HepG2 (cell line): ENCODE data around the gene RGS19. TPM values are rescaled to one million over a fixed set of nuclear protein-coding genes. Genes with fewer than 3 reads are reported as not detected.

Experiments
- AHR ChIP-seq: IDR thresholded peaks from 2 replicates; pipeline ENCODE4 v1.6.1; 2018; ENCODE audit warnings: missing genetic modification reagents, missing compliant biosample characterization
- BORCS8-MEF2B ChIP-seq: sonication (generic); formaldehyde crosslinking; IDR thresholded peaks from 2 replicates; pipeline ENCODE4 v1.8.0; 2022; ENCODE audit warnings: mild to moderate bottlenecking, missing genetic modification reagents
- BRCA1 ChIP-seq: sonication (generic); formaldehyde crosslinking; IDR thresholded peaks from 2 replicates; pipeline ENCODE4 v1.4.0; 2020; ENCODE audit warnings: missing genetic modification reagents
- CCDC6 ChIP-seq: sonication (generic); formaldehyde crosslinking; IDR thresholded peaks from 2 replicates; pipeline ENCODE4 v1.8.1; 2022; ENCODE audit warnings: mild to moderate bottlenecking, missing genetic modification reagents, moderate library complexity
- HMG20A ChIP-seq: IDR thresholded peaks from 2 replicates; pipeline ENCODE4 v1.6.1; 2016; ENCODE audit warnings: borderline replicate concordance
- KDM3A ChIP-seq: IDR thresholded peaks from 2 replicates; pipeline ENCODE4 v1.6.1; 2018; ENCODE audit warnings: low read depth, missing compliant biosample characterization
- KLF16 ChIP-seq, 2 experiments: sonication (generic) in 1 of 2; formaldehyde crosslinking in 1 of 2; IDR thresholded peaks; 2 replicates each; pipeline versions ENCODE4 v1.6.1 to v1.8.0; 2016 to 2023; ENCODE audit warnings: missing genetic modification reagents in 2 of 2, missing compliant biosample characterization in 1 of 2
- SOX5 ChIP-seq: IDR thresholded peaks from 2 replicates; pipeline ENCODE4 v1.6.1; 2016; ENCODE audit warnings: borderline replicate concordance
- TCF7 ChIP-seq: sonication (generic); IDR thresholded peaks from 2 replicates; pipeline ENCODE4 v1.6.1; 2016; ENCODE audit warnings: antibody characterized with exemption, low read depth
- THAP11 ChIP-seq: IDR thresholded peaks from 2 replicates; pipeline ENCODE4 v1.6.1; 2016; ENCODE audit warnings: missing biosample characterization, missing genetic modification reagents
- ZNF282 ChIP-seq: fragments of 450-650 bp; IDR thresholded peaks from 2 replicates; pipeline ENCODE4 v1.6.1; 2018; ENCODE audit not compliant: partially characterized antibody
- ZNF550 ChIP-seq: sonication (generic); formaldehyde crosslinking; IDR thresholded peaks from 2 replicates; pipeline ENCODE4 v1.4.0; 2020; ENCODE audit warnings: mild to moderate bottlenecking, missing genetic modification reagents, borderline replicate concordance
- ZNF567 ChIP-seq: sonication (generic); formaldehyde crosslinking; IDR thresholded peaks from 2 replicates; pipeline ENCODE4 v1.8.1; 2023; ENCODE audit warnings: mild to moderate bottlenecking, missing genetic modification reagents, borderline replicate concordance
- ZNF572 ChIP-seq: sonication (generic); formaldehyde crosslinking; IDR thresholded peaks from 2 replicates; pipeline ENCODE4 v1.5.1; 2020; ENCODE audit warnings: mild to moderate bottlenecking, missing genetic modification reagents
- ZNF670 ChIP-seq: sonication (generic); formaldehyde crosslinking; IDR thresholded peaks from 2 replicates; pipeline ENCODE4 v1.8.0; 2022; ENCODE audit warnings: mild to moderate bottlenecking, missing genetic modification reagents, borderline replicate concordance
- ZNF75D ChIP-seq: sonication (generic); formaldehyde crosslinking; IDR thresholded peaks from 2 replicates; pipeline ENCODE4 v1.8.1; 2023; ENCODE audit warnings: missing genetic modification reagents, mild to moderate bottlenecking, borderline replicate concordance
- ZNF780A ChIP-seq: sonication (generic); formaldehyde crosslinking; IDR thresholded peaks from 2 replicates; pipeline ENCODE4 v1.8.0; 2022; ENCODE audit warnings: mild to moderate bottlenecking, missing genetic modification reagents, moderate library complexity
- polyA plus RNA-seq, 8 experiments: library from polyadenylated mRNA; depleted of rRNA in 3 of 8; stranded (reverse) in 7 of 8; unstranded in 1 of 8; fragments of >200 nt; fragmentation: Illumina TruSeq in 4 of 8; extraction: Trizol in 4 of 8; gene quantifications; 2 replicates each; pipeline versions ENCODE4 v1.2.1 to v1.2.3, GENCODE V29; 2011 to 2016; ENCODE audit warnings: low read depth in 4 of 8, missing spikeins in 1 of 8, mixed read lengths in 1 of 8; ENCODE audit not compliant: insufficient read depth in 1 of 8
- total RNA-seq, 5 experiments: library from RNA; depleted of rRNA; stranded (reverse); fragments of >200 nt; fragmentation: Illumina TruSeq; extraction: Trizol; gene quantifications; 2 replicates each; pipeline ENCODE4 v1.2.3, GENCODE V29; 2016; ENCODE audit warnings: low read depth in 1 of 5
- TF ChIP-seq, protein P1 (sequence below), 2 experiments: sonication (generic) in 1 of 2; formaldehyde crosslinking in 1 of 2; IDR thresholded peaks; 2 replicates each; pipeline versions ENCODE4 v1.5.1 to v1.6.1; 2011 to 2020; ENCODE audit warnings: borderline replicate concordance in 1 of 2, low read depth in 1 of 2, low read length in 1 of 2, mild to moderate bottlenecking in 1 of 2, missing genetic modification reagents in 1 of 2, moderate library complexity in 1 of 2
- TF ChIP-seq, protein P2 (sequence below): sonication (generic); formaldehyde crosslinking; IDR thresholded peaks from one replicate; pipeline ENCODE4 v1.5.1; 2020; ENCODE audit warnings: mild to moderate bottlenecking, missing genetic modification reagents; ENCODE audit errors: not compliant biosample characterization

Gene RGS19
- total and polyA plus RNA-seq, 2 of the 13 experiments (the other 11 are each of a cell fraction or from before 2014, with no cell fraction given), result 10.7 to 11.9 TPM

DNA sequence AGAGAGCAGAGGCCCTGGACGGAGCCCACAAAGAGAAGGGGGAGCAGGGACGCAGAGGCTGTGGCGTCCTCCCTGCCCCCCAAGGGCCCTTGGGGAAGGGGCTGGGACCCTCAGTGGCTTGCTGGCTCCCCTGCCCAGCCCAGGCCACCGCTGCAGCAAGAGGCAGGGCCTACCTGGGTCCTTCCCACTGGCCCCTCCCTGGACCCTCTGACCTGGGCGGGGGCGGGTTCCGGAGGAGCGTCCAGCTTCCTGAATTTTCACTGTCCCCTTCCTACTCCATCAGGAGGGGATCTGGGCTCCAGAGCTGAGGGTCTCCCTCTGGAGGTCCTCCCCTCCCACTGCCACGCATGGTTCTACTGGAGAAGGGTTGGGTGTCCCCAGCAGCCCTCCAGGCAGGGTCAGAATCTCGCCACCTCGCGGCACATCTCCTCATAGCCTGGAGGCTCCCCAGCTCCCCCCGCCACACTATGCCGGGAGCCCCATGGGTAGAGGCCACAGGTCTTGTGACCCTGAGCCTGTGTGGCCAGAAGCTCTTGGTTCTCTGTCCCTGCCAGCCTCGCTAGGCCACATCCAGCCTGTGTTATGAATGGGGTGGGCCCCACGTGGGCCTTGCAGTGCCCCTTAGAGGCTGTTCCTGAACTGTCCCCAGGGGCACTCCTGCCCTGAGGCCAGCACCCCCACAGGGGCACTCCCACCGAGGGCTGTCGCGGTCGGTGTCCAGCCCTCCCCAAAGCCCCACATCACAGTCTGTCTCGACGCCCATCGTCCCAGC, 28.9 kb downstream of the RGS19 start (continued):
- TF ChIP-seq, protein P1, sequence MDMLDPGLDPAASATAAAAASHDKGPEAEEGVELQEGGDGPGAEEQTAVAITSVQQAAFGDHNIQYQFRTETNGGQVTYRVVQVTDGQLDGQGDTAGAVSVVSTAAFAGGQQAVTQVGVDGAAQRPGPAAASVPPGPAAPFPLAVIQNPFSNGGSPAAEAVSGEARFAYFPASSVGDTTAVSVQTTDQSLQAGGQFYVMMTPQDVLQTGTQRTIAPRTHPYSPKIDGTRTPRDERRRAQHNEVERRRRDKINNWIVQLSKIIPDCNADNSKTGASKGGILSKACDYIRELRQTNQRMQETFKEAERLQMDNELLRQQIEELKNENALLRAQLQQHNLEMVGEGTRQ (IDR thresholded peaks at IDR 0.05; ENCODE audit: low read depth, low read length), result peak; percentile 27; the same call in 1 of the 2 replicates
- TF ChIP-seq, protein P1 (CRISPR knock-in tag; IDR thresholded peaks at IDR 0.05; ENCODE audit: borderline replicate concordance), result no peak
- TF ChIP-seq ZNF75D (CRISPR knock-in tag) (no peak), ZNF550 (CRISPR knock-in tag) (no peak), BORCS8-MEF2B (peak; percentile 92), TCF7 (no peak), ZNF780A (CRISPR knock-in tag) (no peak), KDM3A (CRISPR knock-in tag) (peak; percentile 83; the same call in 1 of the 2 replicates), THAP11 (peak; percentile 82; the same call in 1 of the 2 replicates), SOX5 (peak; percentile 42; the same call in 1 of the 2 replicates), AHR (CRISPR knock-in tag) (peak; percentile 67; the same call in 1 of the 2 replicates), ZNF572 (CRISPR knock-in tag) (peak; percentile 77; the same call in 1 of the 2 replicates), BRCA1 (CRISPR knock-in tag) (0 out of 2 replicates have a peak, but pooled peaks have one; percentile 66), ZNF567 (peak; percentile 64; the same call in 1 of the 2 replicates), CCDC6 (CRISPR knock-in tag) (no peak; the same call in 1 of the 2 replicates), ZNF670 (no peak; the same call in 1 of the 2 replicates), KLF16 (CRISPR knock-in tag; IDR thresholded peaks at IDR 0.05) (no peak; a peak in 2 of 4 replicates), HMG20A (CRISPR knock-in tag) (no peak), ZNF282 (no peak)
- TF ChIP-seq, protein P2, sequence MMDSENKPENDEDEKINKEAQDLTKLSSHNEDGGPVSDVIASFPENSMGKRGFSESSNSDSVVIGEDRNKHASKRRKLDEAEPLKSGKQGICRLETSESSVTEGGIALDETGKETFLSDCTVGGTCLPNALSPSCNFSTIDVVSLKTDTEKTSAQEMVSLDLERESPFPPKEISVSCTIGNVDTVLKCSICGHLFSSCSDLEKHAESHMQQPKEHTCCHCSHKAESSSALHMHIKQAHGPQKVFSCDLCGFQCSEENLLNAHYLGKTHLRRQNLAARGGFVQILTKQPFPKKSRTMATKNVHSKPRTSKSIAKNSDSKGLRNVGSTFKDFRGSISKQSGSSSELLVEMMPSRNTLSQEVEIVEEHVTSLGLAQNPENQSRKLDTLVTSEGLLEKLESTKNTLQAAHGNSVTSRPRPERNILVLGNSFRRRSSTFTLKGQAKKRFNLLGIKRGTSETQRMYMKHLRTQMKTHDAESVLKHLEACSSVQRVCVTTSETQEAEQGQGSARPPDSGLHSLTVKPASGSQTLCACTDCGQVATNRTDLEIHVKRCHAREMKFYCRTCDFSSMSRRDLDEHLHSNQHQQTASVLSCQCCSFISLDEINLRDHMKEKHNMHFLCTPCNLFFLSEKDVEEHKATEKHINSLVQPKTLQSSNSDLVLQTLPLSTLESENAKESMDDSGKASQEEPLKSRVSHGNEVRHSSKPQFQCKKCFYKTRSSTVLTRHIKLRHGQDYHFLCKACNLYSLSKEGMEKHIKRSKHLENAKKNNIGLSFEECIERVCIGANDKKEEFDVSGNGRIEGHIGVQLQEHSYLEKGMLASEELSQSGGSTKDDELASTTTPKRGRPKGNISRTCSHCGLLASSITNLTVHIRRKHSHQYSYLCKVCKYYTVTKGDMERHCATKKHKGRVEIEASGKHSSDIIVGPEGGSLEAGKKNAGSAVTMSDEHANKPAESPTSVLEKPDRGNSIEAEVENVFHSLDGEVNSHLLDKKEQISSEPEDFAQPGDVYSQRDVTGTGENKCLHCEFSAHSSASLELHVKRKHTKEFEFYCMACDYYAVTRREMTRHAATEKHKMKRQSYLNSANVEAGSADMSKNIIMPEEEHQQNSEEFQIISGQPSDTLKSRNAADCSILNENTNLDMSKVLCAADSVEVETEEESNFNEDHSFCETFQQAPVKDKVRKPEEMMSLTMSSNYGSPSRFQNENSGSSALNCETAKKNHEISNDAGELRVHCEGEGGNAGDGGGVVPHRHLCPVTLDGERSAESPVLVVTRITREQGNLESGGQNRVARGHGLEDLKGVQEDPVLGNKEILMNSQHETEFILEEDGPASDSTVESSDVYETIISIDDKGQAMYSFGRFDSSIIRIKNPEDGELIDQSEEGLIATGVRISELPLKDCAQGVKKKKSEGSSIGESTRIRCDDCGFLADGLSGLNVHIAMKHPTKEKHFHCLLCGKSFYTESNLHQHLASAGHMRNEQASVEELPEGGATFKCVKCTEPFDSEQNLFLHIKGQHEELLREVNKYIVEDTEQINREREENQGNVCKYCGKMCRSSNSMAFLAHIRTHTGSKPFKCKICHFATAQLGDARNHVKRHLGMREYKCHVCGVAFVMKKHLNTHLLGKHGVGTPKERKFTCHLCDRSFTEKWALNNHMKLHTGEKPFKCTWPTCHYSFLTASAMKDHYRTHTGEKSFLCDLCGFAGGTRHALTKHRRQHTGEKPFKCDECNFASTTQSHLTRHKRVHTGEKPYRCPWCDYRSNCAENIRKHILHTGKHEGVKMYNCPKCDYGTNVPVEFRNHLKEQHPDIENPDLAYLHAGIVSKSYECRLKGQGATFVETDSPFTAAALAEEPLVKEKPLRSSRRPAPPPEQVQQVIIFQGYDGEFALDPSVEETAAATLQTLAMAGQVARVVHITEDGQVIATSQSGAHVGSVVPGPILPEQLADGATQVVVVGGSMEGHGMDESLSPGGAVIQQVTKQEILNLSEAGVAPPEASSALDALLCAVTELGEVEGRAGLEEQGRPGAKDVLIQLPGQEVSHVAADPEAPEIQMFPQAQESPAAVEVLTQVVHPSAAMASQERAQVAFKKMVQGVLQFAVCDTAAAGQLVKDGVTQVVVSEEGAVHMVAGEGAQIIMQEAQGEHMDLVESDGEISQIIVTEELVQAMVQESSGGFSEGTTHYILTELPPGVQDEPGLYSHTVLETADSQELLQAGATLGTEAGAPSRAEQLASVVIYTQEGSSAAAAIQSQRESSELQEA, result peak; percentile 28
